ENCODE data around the gene FBXL17. TPM values are rescaled to one million over a fixed set of nuclear protein-coding genes. Genes with fewer than 3 reads are reported as not detected.
"Not testable (repeated sequence)": the region's sequence is repeated elsewhere in the genome, so short reads cannot be mapped to it uniquely, and the experiment has no call there.

The FBXL17 gene
- total RNA-seq, 1 donor from 2014 or later = 14.2 TPM

DNA sequence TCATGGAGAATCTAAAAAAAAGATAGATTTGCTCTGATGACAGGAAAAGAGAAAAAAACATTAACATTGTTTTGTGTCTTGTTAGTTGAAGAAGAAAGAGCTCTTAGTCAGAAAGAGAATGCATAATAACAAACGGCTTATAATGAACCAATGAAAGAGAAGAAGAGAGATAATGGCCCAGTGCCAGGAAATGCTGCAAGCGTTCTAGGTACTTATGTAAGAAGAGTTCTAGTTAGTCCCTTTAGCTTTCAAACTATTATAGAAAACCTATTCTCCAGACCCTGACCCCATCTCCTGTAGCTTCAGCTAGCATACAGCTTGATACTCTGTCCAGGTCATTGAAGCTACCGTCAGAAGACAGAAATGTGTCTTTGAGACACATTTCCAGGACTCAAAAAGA is 70.2 kb downstream of the FBXL17 start:
- no peak for DNase-seq (ENCODE audit: low spot score)

DNA sequence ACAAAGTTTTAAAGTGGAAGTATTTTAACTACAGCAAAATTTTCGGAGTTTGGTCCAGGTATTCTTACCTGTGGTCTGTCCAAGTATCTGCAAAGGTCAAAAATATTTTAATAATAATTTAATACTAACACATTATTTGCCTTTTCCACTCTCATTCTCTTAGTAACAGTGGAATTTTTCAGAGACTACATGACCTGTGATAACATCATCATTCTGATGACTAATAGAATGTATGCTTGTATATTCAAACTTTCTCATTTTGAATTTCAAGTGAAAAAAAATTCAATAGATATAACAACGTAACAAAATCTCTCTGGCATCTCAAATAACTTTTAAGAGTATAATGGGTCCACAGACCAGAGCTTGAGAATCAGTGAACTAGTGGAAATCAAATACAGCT is 78.3 kb downstream of the FBXL17 start:
- DNase-seq (ENCODE audit: low spot score) = no peak

DNA sequence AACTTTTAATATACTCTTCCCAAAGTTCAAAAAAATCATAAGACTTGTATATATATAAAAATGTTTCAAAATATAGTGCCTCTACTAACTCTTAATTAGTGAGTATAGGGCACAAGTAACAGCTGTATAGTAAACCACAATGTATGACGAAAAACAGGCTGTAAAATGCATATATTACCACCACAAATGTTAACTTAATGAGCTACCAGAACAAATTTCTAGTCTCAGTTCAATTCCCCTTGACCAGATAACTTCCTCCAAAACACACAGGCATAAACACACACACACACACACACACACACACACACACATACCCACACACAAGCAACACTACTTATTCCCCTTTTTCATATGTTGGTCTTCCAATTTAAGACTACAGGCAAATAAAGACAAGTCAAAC is 78.8 kb downstream of the FBXL17 start:
- DNase-seq (ENCODE audit: low spot score) = no peak

DNA sequence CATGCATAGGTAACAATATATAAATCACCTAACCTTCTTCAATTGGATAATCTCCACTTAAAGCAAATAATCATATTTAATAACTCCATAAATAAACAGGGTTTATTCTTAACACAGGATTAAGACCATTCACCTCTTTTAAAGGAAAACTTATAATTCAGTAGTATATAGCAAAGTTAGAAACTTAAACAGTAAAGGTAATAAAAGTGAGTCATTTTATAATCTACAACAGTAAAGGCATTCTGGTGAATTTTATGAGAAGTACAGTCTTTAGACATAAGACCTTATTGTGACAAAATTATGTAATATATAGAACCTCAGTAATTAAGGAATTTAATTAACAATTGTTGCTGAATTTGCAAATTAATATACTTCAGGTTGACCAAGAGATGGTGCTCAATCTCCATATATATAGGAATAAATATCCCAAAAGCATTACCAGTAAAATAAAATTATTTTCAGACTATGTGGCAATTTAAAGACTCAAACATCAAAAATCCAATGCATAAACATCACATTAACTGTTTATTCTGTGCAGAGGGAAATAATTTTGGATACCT is 84.8 kb downstream of the FBXL17 start:
- no peak for DNase-seq (ENCODE audit: low spot score)

DNA sequence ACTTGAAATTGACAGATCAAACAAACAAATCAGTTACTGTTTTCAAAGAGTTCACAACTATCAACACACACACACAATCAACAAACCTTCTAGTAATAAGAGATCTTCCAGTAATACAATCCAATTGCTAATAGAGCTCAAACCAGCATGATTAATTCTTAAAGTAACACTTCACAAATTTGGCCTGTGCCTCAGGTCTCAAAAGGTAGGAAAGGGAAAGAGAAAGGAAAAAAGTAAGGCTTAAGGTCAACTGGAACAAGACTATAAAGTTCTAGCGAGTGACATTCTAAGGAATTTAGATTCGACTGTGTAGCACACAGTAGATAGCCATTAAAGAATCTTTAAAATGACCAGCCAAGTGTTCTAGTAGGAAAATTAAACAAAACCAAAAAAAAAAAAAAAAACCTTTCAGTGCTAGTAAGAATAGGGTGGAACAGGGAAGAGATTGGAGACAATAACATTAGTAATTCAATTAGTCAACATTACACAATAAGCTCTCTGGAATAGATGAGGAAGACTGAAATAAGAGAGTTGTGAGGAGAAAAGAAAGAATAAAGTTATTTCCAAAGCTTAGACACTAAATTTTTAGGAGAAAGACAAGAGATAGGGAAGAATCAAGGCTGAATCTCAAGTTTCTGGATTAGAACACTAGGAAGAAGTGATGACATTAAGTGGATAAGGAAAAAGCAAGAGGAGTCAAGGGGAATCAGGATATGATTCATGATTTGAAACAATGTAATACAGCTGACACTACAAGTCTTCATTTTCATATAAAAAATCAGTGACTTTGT is 86.1 kb downstream of the FBXL17 start:
- peak; percentile 46 for DNase-seq (ENCODE audit: low spot score)

DNA sequence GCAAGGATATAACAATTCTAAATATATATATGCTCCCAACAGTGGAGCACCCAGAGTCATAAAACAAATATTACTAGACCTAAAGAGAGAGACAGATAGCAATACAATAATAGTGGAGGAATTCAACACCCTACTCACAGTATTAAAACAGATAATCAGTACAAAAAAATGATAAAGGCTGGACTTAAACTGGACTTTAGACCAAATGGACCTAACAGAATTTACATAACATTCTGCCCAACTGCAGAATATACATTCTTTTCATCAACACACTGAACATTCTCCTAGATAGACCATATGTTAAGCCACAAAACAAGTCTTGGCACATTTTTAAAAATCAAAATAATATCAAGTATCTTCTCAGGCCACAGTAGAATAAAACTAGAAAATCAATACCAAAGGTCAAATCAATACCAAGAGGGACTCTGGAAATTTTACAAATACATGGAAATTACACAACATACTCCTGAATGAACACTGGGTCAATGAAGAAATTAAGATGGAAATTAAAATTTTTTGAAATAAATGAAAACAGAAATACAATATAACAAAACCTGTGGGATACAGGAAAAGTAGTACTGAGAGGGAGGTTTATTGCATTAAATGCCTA is 100.8 kb downstream of the FBXL17 start:
- no peak for DNase-seq (ENCODE audit: low spot score)

DNA sequence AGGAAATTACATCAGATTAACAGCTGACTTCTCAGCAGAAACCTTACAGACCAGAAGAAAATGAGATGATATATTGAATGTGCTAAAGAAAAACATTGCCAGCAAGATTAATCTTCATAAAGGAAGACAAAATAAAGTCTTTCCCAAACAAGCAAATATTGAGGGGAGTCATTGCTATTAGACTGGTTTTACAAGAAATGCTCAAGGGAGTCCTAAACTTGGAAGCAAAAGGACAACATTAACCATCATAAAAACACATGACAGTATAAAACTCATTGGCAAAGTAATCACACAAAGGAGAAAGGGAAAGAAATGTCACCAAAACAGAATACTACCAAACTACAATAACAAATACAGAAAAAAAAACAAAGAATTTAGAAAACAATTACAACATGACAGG is 101.7 kb downstream of the FBXL17 start:
- no peak for DNase-seq (ENCODE audit: low spot score)

DNA sequence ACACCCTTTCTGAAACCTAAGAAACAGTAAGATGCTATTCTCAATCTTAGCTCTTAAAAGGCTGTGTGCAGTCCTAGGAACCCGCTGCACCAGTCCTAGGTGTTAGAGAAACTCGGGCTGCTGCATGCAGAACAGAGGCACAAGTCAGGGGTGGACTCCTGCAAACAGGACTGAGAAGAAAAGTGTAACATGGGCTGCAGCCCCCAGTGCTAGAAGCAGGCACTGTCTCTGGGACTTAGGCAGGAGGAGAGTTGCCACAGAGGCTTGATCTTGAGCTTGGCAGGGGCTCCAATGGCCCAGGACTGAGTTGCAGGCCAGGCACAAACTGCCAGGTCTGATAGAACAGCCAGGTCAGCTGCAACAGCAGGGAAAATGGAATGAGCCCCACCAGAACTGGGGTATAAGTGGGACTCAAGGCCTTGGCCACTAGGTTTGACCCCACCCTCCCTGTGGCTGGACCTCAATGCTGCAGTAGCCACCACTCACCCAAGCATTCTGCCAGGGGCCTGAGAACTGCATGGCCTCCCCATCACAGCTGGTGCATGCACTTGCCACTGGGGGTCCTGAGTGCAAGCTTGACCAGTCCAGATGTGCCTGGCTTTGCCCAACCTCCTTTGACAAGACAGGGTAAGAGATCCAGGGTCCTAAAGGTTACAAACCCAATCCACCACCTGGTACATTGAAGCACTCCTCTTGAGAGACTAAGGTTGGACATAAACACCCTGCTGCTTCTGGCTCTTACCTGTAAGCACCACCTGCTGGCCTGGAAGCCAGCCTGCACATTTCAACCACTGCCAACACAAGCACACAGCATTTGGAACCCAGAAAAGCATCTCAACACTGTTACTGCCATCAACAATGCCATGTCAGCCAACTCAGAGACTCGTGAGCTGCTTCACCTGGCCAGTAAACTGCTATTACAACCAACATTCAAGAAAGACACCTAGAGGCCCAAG is 103.3 kb downstream of the FBXL17 start:
- DNase-seq (ENCODE audit: low spot score) = no peak

DNA sequence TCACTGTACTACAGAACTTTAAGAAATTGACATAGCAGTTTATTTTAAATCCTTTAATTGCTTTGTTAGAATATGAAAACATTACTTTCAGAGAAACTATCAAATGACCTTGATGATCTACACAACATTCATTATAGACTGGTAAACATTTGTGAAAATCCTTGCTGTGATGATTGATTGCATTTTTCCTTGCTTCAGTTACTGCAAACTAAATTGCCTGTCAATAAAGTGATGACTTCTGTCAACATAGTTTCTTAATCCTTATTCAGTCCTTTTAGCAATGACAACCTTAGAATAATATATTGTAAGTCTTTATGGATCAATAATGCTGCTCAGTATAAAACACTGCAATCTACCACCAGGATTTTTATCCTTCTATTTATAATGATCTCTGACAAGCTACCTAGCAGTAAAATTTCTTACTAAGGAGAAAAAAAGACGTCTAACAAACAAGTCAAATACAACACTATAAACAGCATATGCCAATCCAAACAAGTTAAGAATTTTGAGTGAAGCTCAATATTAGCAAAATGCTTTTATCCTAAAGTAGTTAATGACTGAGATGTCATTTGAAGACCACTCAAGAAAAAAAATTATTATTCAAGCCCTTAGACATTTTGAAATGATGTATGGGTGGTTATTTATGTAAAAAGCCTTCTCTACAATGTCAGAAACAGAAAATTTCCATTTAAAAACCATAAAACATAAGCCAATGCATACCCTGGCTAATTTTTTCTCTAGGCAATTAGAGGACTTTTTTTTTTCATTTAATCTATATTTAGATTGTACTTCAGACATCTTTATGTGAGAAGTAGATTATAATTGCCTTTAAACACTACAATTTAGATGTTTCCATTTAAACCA is 105.5 kb downstream of the FBXL17 start:
- no peak for DNase-seq (ENCODE audit: low spot score)

DNA sequence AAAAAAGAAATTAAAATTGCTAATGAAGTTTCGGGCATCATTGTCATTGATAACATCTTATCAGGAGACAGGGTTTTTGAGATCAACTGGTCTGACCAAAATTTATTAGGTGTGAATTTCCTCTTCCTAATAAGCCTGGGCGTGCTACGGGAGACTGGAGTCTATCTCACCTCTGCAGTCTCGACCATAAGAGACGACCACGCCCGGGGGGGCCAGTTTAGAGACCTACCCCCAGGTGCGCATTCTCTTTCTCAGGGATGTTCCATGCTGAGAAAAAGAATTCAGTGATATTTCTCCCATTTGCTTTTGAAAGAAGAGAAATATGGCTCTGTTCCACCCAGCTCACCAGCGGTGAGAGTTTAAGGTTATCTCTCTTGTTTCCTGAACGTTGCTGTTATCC is 107.8 kb downstream of the FBXL17 start:
- DNase-seq (ENCODE audit: low spot score) = not testable (repeated sequence)

DNA sequence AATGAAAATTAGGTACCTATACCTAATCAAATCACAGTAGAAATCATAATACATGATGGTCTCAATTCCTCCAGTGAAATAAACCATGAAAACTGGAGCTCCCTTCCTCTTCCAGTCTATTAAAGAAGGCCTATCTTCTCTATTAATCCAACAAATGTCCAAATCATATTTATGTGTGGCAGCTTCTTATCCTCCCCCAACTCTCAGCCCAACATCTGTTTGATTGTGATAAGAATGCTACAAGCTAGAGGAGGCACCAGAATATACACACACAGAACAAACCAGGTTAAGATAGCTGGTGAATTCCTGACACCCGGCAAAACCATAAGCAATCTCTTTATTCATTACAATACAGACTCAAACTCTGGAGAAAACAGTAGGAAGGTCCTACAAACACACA is 110.8 kb downstream of the FBXL17 start:
- no peak for DNase-seq (ENCODE audit: low spot score)

DNA sequence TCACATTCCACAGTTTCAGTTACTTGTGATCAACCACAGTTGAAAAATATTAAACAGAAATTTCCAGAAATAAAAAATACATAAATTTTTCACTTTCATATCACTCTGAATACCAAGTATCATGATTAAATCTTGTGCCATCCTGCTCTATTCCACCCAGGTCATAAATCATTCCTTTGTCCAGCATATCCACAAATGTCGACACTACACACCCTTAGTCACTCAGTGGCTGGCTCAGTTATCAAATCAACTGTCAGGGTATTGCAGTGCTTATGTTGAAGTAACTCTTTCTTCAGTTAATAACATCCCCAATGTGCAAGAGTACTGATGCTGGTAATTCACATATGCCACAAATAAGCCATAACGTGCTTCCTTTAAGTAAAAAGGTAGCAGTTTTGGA is 115.7 kb downstream of the FBXL17 start:
- no peak for DNase-seq (ENCODE audit: low spot score)

DNA sequence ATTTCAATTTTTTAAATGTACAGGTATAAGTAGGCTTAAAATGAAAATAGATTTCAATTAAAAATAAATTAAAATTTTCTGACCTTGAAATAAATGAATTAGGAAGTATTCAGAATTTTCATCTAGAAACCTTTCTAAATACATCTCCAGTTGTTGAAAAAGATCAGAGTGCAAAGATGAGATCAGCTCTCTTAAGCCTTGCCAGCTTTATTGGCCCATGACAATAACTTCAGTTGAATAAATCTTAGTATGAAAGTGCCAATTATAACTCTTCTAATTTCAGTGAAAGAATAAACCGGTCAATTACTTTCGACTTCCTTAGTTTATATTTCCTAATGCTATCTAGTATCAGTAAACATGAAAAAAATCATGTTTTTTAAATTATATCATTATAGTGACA is 117.4 kb downstream of the FBXL17 start:
- no peak for DNase-seq (ENCODE audit: low spot score)

DNA sequence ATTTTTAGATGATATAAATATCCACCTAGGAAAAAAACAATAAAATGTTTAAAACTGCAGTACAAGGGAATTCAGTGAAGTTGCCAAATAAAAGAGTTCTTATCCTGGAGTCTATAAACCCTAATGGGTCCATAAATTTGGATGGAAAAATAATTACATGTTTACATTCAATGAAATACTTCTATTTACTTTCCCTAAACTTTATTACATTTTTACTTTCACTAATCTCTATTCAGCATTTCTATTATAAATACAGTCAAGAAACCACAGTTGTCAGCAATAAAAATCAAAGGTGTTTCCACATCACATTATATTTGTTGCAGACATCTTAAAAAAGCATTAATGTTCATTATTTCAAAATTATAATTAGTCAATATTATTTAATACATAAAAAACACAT is 118.6 kb downstream of the FBXL17 start:
- no peak for DNase-seq (ENCODE audit: low spot score)

DNA sequence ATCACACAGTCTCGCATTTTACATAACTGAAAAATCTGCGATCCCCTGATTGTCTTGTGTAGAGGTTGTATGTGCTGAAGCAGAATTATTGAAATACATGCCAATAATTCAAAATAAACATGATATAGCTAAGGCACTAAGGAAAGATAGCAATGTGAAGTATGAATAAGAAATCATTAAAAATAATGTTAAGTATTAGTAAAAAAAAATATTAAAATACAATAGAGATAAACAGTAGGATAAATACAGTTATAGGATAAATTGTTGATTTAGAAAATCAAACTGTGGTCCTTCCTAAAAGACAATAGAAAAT is 121.1 kb downstream of the FBXL17 start:
- no peak for DNase-seq (ENCODE audit: low spot score)

DNA sequence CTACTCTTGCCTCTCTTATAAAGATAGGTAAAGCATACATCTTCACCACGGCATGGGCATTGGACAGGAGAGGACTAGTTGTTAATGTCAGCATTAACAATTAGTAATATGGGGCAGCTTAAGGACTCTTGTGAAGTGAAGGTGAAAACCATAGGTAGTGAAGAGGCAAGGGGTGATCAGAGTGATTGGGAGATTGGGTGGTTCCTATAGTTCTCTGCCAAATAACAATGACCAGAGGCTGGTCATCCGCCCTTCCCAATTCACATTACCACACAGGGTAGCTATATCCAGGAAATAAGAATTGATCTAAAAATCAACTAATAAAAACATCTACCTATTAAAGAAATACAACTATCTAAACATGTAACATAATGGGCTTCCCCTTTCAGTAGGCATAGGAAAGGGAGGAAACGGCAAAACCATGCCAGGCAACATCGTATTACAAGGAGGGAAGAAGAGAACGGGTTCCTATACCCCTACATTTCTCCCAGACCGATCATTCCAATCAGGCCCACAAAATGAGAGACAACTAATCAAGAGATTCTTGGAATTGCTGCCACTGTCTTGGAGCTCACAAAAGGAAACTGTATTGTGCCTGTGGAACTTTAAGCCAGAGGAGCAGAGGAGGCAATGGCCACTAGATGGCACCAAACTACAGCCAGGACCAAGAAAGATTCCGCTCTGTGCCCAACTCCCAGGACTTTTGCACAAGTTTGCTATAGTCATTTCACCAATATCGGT is 121.6 kb downstream of the FBXL17 start:
- peak; percentile 88 for DNase-seq (ENCODE audit: low spot score)

DNA sequence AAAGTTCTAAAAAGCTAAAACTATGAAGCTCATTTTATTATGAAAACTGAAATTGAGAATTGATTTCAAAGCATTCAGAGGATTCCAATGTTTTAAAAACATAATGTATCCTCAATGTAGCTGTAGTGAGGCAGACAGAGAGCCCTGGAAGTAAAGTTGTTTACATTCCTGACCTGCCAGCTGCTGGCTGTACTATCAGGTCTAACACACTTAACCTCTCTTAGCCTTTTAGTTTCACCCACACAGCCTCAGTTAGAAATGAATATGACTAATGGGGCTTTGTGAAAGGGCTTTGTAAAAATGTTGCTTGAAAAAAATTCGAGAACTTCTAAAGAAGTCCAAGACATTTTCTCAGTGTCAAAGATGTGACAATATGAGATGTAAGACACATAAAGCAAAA is 122.6 kb downstream of the FBXL17 start:
- DNase-seq (ENCODE audit: low spot score) = peak; percentile 69

DNA sequence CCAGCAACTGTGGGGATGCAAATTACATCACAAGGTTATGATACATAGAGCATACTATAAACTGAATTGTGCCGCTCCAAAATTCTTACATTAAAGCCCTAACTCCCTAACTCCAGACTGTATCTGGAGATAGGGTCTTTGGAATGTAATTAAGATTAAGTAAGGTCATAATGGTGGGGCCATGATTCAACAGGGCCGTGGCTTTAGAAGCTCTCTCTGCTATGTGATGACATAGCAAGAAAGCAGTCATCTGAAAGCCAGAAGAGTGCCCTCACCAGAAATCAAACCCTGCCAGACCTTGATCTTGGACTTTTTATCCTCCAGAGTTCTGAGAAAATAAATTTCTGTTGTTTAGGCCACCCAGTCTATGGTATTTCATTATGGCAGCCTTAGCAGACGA is 123.9 kb downstream of the FBXL17 start:
- DNase-seq (ENCODE audit: low spot score) = peak; percentile 87

DNA sequence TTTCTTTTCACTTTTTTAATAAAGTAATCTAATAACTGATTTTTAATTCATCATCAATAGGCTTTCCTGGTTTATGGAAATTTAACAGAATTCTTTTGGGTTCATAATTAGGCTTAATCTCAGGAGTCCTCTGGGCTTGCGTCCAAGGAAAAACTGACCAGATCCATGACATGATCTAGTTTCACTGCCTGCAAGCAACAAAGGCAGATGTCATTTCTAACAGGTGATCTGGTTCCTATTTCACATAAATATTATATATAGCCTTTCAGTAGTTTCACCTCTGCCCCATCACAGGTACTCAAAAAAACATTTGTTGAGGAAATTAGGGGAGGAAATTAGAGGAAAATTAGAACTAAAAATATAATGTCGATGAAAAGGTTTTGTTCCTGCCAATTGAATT is 126.4 kb downstream of the FBXL17 start:
- DNase-seq (ENCODE audit: low spot score) = no peak

DNA sequence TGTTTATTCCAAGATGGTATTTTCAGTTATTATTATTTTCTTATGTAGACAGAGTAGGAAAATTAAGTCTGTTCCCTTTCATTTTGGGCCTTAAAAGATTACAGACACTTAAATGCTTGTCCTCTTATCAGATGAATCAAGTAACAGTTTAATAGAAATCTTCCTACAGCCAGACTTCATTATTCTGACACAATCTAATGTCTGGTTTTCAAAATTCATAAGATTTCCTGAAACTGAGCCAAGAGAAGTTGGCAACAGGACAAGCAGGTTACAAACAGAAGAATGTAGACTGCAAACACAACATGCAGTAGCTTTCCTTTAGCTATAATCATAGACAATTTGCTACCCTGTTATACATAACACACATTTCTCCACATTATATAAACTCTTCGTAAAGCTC is 130.5 kb downstream of the FBXL17 start:
- DNase-seq (ENCODE audit: low spot score) = peak; percentile 78
